HG02678 (cell line): ENCODE results near the gene LTBP3.

ENCODE experiments used
- ATAC-seq: cut with Tn5 transposase; IDR thresholded peaks from one replicate; pipeline ENCODE4 v1.9.1; 2021; ENCODE audit warnings: mild to moderate bottlenecking, moderate library complexity; ENCODE audit not compliant: unreplicated experiment

The LTBP3 gene

DNA sequence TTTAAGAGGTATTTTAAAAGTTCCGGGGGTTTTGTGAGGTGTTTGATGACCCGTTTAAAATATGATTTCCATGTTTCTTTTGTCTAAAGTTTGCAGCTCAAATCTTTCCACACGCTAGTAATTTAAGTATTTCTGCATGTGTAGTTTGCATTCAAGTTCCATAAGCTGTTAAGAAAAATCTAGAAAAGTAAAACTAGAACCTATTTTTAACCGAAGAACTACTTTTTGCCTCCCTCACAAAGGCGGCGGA is 59.5 kb downstream of the LTBP3 start:
- ATAC-seq: no peak

DNA sequence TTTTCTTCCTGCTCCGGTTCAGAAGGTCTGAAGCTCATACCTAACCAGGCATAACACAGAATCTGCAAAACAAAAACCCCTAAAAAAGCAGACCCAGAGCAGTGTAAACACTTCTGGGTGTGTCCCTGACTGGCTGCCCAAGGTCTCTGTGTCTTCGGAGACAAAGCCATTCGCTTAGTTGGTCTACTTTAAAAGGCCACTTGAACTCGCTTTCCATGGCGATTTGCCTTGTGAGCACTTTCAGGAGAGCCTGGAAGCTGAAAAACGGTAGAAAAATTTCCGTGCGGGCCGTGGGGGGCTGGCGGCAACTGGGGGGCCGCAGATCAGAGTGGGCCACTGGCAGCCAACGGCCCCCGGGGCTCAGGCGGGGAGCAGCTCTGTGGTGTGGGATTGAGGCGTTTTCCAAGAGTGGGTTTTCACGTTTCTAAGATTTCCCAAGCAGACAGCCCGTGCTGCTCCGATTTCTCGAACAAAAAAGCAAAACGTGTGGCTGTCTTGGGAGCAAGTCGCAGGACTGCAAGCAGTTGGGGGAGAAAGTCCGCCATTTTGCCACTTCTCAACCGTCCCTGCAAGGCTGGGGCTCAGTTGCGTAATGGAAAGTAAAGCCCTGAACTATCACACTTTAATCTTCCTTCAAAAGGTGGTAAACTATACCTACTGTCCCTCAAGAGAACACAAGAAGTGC is 60.0 kb downstream of the LTBP3 start:
- ATAC-seq: no peak

DNA sequence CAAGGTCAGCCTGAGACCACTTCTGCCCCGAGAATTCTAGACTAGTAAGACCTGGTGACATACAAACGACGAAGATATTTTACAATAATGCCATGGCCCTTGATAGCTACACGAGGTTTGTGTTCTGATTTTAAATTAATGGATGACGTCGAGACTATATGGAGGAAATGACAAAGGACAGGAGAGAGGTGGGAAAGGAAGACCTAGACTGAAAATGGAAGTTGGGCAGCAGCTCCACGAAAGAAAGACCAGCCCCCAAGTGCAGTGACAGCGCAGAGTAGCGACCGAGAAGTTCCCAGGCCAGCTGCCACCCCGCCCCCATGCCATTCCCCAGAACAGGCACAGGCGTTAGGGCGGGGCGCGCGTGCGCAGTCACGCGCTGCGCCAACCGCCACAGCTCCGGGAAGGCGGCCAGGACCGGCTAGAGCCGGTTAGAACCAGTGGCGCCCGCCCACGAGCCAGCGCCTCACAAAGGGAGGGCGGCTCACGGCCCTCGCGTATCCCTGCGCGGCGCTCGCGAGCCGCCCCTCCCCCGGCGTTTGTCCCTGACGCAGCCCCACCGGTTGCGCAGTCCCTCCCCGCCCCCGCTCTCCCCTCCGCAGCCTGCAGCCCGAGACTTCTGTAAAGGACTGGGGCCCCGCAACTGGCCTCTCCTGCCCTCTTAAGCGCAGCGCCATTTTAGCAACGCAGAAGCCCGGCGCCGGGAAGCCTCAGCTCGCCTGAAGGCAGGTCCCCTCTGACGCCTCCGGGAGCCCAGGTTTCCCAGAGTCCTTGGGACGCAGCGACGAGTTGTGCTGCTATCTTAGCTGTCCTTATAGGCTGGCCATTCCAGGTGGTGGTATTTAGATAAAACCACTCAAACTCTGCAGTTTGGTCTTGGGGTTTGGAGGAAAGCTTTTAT is 60.8 kb downstream of the LTBP3 start:
- ATAC-seq: peak; percentile 73

DNA sequence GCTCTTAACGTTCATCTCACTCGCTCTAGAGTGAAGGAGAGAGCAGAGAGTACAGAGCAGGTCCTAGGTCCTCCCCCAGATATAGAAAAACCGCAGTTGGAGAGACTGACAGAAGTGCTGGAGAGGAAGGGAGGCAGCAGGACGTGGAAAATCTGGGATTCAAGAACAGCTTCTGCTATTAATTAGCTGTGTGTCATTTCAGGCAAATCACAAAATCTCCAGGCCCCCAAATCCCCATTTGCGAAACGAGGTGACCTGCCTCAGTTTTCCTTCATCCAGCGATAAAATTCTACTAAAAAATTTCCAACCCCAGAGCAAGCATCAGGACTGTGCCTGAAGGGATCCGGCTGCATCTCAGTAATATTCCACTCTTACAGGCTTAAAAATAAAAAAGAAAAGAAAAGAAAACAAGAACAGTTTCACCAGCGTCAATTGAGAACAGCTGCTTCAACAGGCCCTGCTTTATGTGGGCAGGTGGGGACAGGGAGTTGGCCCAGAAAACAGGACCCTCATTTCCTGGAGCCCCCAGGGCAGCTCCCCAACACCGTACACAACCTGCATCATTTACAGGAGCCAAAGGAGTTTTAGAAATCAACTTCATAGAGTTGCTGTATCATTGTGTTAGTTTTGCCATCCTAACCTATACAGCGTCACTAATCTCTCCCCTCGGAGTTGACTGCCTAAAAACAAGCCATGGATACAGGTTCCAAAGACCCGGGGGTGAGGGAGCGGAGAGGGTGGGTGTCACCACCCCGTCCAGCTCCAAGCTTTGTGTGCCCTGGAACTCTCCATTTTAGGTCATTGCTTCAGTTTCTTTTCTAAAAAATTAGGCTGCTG is 61.6 kb downstream of the LTBP3 start:
- peak; percentile 0 for ATAC-seq

DNA sequence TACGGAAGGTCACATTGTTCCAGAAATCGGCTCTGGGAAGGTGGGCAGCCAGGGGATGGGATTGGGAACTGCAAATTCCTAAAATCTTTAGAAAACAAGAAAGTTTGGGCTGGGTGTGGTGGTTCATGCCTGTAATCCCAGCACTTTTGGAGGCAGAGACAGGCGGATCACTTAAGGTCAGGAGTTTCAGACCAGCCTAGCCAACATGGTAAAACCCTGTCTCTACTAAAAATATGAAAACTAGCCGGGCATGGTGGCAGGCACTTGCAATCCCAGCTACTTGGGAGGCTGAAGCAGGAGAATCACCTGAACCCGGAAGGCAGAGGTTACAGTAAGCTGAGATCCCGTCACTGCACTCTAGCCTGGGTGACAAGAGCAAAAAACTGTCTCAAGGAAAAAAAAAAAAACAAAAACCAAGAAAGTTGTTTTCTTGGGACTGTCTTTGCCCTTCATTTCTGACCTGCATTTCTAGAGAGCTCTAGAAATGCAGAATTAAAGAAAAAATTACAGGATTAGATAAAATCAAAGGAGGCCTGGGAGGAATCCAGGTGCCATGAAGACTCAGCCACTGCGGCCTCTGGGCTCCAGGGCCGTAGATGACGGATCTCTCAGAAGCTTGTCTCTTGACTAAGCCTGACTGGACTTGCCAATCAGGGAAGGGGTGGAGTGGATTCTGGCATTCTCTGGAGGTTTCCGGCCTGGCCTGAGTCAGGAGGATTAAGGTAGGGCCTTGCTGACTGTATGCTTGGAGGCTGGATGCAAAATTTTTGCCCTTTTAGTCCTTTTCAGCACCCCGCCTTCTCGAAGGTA is 64.6 kb downstream of the LTBP3 start:
- ATAC-seq: no peak

DNA sequence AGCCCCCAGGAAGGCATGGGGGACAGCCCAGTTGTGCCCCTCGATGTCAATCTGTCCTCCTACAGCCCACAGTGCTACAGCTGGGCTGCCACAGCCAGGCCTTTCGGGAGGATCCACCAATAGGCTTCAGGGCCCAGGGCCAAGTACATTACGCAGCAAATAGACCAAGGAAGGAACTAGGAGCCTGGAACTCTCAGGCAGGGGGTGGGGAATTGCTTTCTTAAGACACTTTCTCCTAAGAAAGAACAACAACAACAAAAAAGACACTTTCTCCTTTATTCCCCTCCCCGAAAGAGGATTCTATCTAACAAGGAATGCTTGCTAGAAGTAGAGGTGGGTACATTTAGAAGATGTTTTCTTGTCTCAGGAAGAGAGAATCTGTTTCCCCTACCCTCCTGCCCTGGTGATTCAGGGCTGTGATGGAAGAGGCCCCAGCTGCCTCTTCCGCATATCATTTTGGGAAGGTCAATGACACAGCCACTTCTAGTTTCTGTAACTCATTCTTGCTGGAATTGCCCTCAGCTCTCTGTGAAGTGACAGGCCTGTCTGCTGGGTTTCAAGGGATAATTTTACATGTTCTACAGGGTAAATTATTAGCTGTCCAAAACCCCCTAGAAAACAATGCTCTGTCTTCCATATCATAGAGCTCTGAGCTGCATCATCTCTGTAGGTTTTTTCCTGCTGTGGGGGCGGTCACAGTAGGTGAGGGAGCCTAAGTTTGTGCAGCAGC is 65.4 kb downstream of the LTBP3 start:
- no peak for ATAC-seq

DNA sequence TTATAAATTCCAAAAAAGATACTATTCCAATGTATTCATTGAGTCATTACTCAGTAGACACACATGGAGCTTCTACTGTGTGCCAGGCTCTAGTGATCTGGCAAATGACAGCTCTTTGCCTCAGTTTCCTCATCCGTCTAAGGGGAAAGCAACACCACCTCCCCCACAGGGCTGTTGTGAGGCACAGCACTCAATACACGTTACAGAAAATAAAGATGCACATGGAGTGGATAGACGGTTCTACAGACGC is 65.8 kb downstream of the LTBP3 start:
- ATAC-seq: no peak

DNA sequence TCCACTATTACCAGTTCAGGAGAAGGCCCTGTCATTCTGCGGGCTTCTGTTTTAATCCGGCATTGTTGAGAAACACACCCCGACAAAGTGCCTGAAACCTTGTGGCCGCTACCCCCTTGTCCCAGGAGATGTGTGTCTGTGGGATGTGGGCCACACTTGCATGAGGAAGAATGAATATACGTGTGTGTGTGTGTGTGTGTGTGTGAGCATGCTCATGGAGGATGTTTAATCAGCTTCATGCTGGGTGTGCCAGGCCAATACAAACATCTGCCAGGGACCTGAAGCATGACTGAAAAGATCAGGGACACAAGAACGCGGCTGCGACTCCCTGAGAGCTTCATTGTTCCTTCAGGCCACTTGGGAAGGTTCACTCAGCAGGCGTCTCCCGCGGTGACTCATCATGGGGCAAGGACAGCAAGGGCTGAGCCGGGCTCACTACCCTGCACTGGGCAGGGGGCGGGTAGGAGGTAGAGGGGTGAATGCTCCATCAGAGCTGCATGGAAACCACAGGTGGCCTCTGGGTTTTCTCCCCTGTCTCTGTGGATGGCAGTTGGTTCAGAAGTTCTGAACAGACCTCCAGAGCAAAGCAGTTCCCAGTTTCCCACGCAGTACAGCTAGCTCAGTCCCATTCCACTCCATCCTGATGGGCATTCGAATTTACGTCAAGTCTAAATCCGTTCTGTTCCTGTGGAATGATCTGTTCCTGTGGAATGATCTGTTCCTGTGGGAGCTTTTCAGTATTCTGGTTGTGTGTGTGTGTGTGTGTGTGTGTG is 66.4 kb downstream of the LTBP3 start:
- ATAC-seq: no peak

DNA sequence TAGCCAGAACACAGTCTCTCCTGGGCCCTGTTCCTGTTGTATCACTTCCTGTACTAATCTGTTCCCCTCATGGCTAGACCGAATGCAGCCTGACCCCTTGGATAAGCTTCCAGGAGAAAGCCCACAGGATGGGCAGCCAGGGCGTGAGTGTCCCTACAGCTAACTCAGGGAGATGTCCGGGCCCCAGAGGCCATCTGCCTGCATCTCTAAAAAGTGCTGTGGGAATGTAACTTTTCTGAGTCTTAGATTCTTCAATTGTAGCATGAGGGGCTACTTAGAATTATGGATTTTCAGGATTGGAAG is 67.0 kb downstream of the LTBP3 start:
- ATAC-seq: no peak

DNA sequence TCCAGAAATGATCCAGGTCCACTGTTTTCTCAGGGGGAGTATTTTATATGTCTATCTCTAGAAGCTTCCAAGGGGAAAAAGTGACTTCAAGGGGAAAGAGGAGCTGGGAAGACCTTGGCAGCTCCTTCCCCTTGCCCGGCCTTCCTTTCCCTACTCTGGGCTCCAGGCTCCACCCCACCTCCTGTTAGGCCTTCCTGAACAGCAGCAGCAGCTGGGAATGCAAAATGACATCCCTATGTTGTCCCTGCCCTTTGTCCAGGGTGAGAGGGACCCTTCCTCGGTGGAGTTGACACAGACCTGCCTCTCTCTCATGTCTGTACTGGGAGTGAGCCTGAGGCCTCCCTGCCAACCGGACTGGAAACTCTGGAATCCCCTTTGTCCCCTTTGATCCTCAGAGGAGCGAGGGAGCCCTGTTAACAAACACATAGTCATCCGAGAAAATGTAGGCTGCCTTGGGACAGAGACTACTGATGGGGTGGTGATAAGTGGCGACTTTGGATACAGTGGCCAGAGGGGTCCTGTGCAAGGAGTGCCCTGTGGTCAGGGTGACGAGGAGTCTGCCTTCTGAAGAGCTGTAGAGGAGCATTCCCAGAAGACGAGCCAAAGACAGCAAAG is 68.3 kb downstream of the LTBP3 start:
- no peak for ATAC-seq

DNA sequence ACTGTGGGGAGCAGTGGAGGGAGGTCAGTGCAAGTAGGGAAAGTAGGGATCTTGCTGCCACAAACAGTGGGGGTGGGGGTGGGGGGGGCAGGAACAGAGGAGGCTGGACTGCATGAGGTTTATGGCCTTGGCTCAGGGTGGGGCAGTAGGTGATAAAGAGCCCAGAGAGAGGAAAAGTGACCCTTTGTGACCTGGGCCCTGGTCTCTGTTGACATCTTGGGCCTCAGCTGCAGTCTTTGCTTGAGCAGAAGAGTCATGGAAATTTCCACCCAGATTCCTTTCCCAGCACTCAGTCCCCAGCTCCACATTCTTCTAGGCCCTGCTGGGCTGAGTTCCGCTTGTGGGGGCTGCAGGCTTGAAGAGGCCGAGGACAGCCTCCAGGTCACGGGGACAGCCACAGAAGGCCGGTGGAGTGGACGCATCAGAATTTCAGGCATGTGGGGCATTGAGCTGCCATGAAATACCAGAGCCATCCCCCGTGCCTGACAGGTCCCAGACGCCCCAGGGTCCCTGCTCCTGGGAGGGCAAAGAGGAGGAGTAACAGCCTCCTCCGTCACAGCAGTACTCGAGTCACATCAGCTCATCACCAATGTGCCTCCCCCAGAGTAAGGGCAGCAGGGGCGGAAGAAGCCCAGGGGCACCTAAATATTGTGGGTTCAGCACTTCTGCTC is 69.0 kb downstream of the LTBP3 start:
- no peak for ATAC-seq
